HepG2 (cell line): ENCODE measurements around the gene IL1R1. TPM values are rescaled to one million over a fixed set of nuclear protein-coding genes. Genes with fewer than 3 reads are reported as not detected.
A peak's percentile ranks its signal among the peaks of the same experiment; 100 is the strongest.

Experiments
- HMG20A ChIP-seq: IDR thresholded peaks from 2 replicates; pipeline ENCODE4 v1.6.1; 2016; ENCODE audit warnings: borderline replicate concordance
- HNF4G ChIP-seq, 2 experiments: sonication (generic) in 1 of 2; formaldehyde crosslinking in 1 of 2; IDR thresholded peaks; 2 replicates each; pipeline versions ENCODE4 v1.4.0 to v1.6.1; 2011 to 2020; ENCODE audit warnings: borderline replicate concordance in 2 of 2, low read depth in 2 of 2, mild to moderate bottlenecking in 2 of 2, low read length in 1 of 2, missing genetic modification reagents in 1 of 2, moderate library complexity in 1 of 2
- MEIS1 ChIP-seq: sonication (generic); formaldehyde crosslinking; IDR thresholded peaks from 2 replicates; pipeline ENCODE4 v1.9.0; 2021; ENCODE audit warnings: mild to moderate bottlenecking, missing genetic modification reagents, moderate library complexity, borderline replicate concordance
- PHF21A ChIP-seq: sonication (generic); formaldehyde crosslinking; IDR thresholded peaks from 2 replicates; pipeline ENCODE4 v1.5.0; 2020; ENCODE audit warnings: mild to moderate bottlenecking, missing genetic modification reagents
- PRDM4 ChIP-seq: sonication (generic); formaldehyde crosslinking; IDR thresholded peaks from 2 replicates; pipeline ENCODE4 v1.9.0; 2021; ENCODE audit warnings: missing genetic modification reagents, borderline replicate concordance
- SCMH1 ChIP-seq: sonication (generic); formaldehyde crosslinking; IDR thresholded peaks from 2 replicates; pipeline ENCODE4 v1.9.0; 2021; ENCODE audit warnings: missing genetic modification reagents, mild to moderate bottlenecking, borderline replicate concordance
- SKIL ChIP-seq: sonication (generic); formaldehyde crosslinking; IDR thresholded peaks from 2 replicates; pipeline ENCODE4 v1.8.0; 2022; ENCODE audit warnings: missing genetic modification reagents, mild to moderate bottlenecking, moderate library complexity, borderline replicate concordance
- SNAI1 ChIP-seq: sonication (generic); formaldehyde crosslinking; IDR thresholded peaks from 2 replicates; pipeline ENCODE4 v1.5.0; 2020; ENCODE audit warnings: mild to moderate bottlenecking, missing genetic modification reagents, borderline replicate concordance
- SP5 ChIP-seq: IDR thresholded peaks from 2 replicates; pipeline ENCODE4 v1.6.1; 2016; ENCODE audit warnings: low read depth, borderline replicate concordance
- THAP11 ChIP-seq: IDR thresholded peaks from 2 replicates; pipeline ENCODE4 v1.6.1; 2016; ENCODE audit warnings: missing biosample characterization, missing genetic modification reagents
- ZHX2 ChIP-seq, 2 experiments: sonication (generic) in 1 of 2; formaldehyde crosslinking in 1 of 2; IDR thresholded peaks; 2 replicates each; pipeline versions ENCODE4 v1.6.1 to v1.9.0; 2014 to 2022; ENCODE audit warnings: antibody characterized with exemption in 1 of 2, borderline replicate concordance in 1 of 2, inconsistent platforms in 1 of 2, low read depth in 1 of 2, missing genetic modification reagents in 1 of 2
- ZNF225 ChIP-seq: sonication (generic); formaldehyde crosslinking; IDR thresholded peaks from 2 replicates; pipeline ENCODE4 v1.4.0; 2020; ENCODE audit warnings: mild to moderate bottlenecking, missing genetic modification reagents
- ZNF350 ChIP-seq: sonication (generic); formaldehyde crosslinking; IDR thresholded peaks from 2 replicates; pipeline ENCODE4 v1.4.0; 2020; ENCODE audit warnings: mild to moderate bottlenecking, low read depth, missing genetic modification reagents, borderline replicate concordance
- ZNF510 ChIP-seq: sonication (generic); formaldehyde crosslinking; IDR thresholded peaks from 2 replicates; pipeline ENCODE4 v1.4.0; 2020; ENCODE audit warnings: low read depth, mild to moderate bottlenecking, missing genetic modification reagents
- ZNF556 ChIP-seq: sonication (generic); formaldehyde crosslinking; IDR thresholded peaks from 2 replicates; pipeline ENCODE4 v1.4.0; 2020; ENCODE audit warnings: mild to moderate bottlenecking, missing genetic modification reagents, borderline replicate concordance
- polyA plus RNA-seq, 8 experiments: library from polyadenylated mRNA; depleted of rRNA in 3 of 8; stranded (reverse) in 7 of 8; unstranded in 1 of 8; fragments of >200 nt; fragmentation: Illumina TruSeq in 4 of 8; extraction: Trizol in 4 of 8; gene quantifications; 2 replicates each; pipeline versions ENCODE4 v1.2.1 to v1.2.3, GENCODE V29; 2011 to 2016; ENCODE audit warnings: low read depth in 4 of 8, missing spikeins in 1 of 8, mixed read lengths in 1 of 8; ENCODE audit not compliant: insufficient read depth in 1 of 8
- total RNA-seq, 5 experiments: library from RNA; depleted of rRNA; stranded (reverse); fragments of >200 nt; fragmentation: Illumina TruSeq; extraction: Trizol; gene quantifications; 2 replicates each; pipeline ENCODE4 v1.2.3, GENCODE V29; 2016; ENCODE audit warnings: low read depth in 1 of 5

IL1R1 gene
- total and polyA plus RNA-seq, 2 of the 13 experiments (the other 11 are each of a cell fraction or from before 2014, with no cell fraction given) = 38.0 to 93.1 TPM

- TF ChIP-seq PRDM4 (CRISPR knock-in tag) (no peak), SNAI1 (CRISPR knock-in tag) (no peak), ZNF556 (peak; percentile 18; the same call in 1 of the 2 replicates), ZNF225 (CRISPR knock-in tag) (no peak), ZHX2 (IDR thresholded peaks at IDR 0.05; ENCODE audit: low read depth) (no peak), ZHX2 (CRISPR knock-in tag; IDR thresholded peaks at IDR 0.05; ENCODE audit: borderline replicate concordance) (no peak), SKIL (CRISPR knock-in tag) (no peak), PHF21A (CRISPR knock-in tag) (no peak; the same call in 1 of the 2 replicates), HNF4G (IDR thresholded peaks at IDR 0.05; ENCODE audit: borderline replicate concordance, low read depth, low read length) (no peak), HNF4G (CRISPR knock-in tag; IDR thresholded peaks at IDR 0.05; ENCODE audit: borderline replicate concordance, low read depth) (no peak), ZNF350 (CRISPR knock-in tag) (no peak), SP5 (no peak), HMG20A (CRISPR knock-in tag) (no peak), ZNF510 (no peak), MEIS1 (CRISPR knock-in tag) (no peak), THAP11 (no peak; the same call in 1 of the 2 replicates), SCMH1 (CRISPR knock-in tag) (no peak)
Measured at GRCh38 chr2:102101849-102102635, 40.5 kb upstream of the IL1R1 start (continued).
